HEK293 (cell line): Measurements from ENCODE around the gene SLC47A2.

Experiments used
- CTCF ChIA-PET: fragments of 350-600 bp; formaldehyde crosslinking; extraction: SDS; loops from one replicate; lab custom pipeline; 2021; ENCODE audit warnings: antibody characterized with exemption; lab: Yijun Ruan, JAX
- POLR2A ChIA-PET: fragments of 300-600 bp; formaldehyde crosslinking; extraction: SDS; loops from one replicate; lab custom pipeline; 2020; ENCODE audit warnings: antibody characterized with exemption, inconsistent platforms; lab: Yijun Ruan, JAX
- H3K27ac ChIP-seq: fragments of 200-500 bp; sonication (Bioruptor generic); 2 replicates; pipeline ENCODE4 v1.5.1; 2014; ENCODE audit warnings: low read depth, low read length, control low read depth, inconsistent platforms; ENCODE audit errors: extremely low read depth
- H3K36me3 ChIP-seq, 2 experiments: fragments of 200-500 bp in 1 of 2; sonication (Bioruptor generic) in 1 of 2; 1 replicate in 1 of 2; 2 replicates in 1 of 2; pipeline ENCODE4 v1.5.1; 2014 to 2017; ENCODE audit warnings: inconsistent platforms in 2 of 2, low read length in 2 of 2; ENCODE audit not compliant: control insufficient read depth in 2 of 2, insufficient read depth in 1 of 2
- H3K4me1 ChIP-seq: fragments of 200-500 bp; sonication (Bioruptor generic); 2 replicates; pipeline ENCODE4 v1.5.1; 2014; ENCODE audit warnings: mild to moderate bottlenecking, low read length, inconsistent platforms; ENCODE audit not compliant: control insufficient read depth, insufficient read depth
- H3K4me3 ChIP-seq: 2 replicates; pipeline ENCODE4 v1.5.1; 2011; ENCODE audit warnings: low read depth, mild to moderate bottlenecking, control low read depth, low read length, moderate library complexity
- H3K9me3 ChIP-seq: fragments of 200-500 bp; sonication (Bioruptor generic); 2 replicates; pipeline ENCODE4 v1.5.1; 2014; ENCODE audit warnings: low read depth, low read length, inconsistent platforms; ENCODE audit not compliant: control insufficient read depth, insufficient read depth
- EGR2 ChIP-seq: fragments of 450-650 bp; formaldehyde crosslinking; IDR thresholded peaks from 2 replicates; pipeline ENCODE4 v1.5.1; 2016; ENCODE audit warnings: low read depth, missing biosample characterization, missing genetic modification characterization
- GLI2 ChIP-seq: fragments of 450-650 bp; formaldehyde crosslinking; IDR thresholded peaks from 2 replicates; pipeline ENCODE4; 2017; ENCODE audit warnings: missing biosample characterization, missing genetic modification characterization, low read depth, borderline replicate concordance
- GLIS2 ChIP-seq: fragments of 450-650 bp; formaldehyde crosslinking; IDR thresholded peaks from 2 replicates; pipeline ENCODE4 v1.5.1; 2016; ENCODE audit warnings: missing biosample characterization, missing genetic modification characterization
- KLF16 ChIP-seq: fragments of 450-650 bp; formaldehyde crosslinking; IDR thresholded peaks from 2 replicates; pipeline ENCODE4 v1.5.1; 2017; ENCODE audit warnings: missing biosample characterization, missing genetic modification characterization
- SP2 ChIP-seq: fragments of 450-650 bp; formaldehyde crosslinking; IDR thresholded peaks from 2 replicates; pipeline ENCODE4 v1.5.1; 2016; ENCODE audit warnings: missing biosample characterization, missing genetic modification characterization
- SP3 ChIP-seq: fragments of 450-650 bp; formaldehyde crosslinking; IDR thresholded peaks from 2 replicates; pipeline ENCODE4 v1.5.1; 2016; ENCODE audit warnings: missing biosample characterization, missing genetic modification characterization
- ZBTB8A ChIP-seq: fragments of 450-650 bp; formaldehyde crosslinking; IDR thresholded peaks from 2 replicates; pipeline ENCODE4 v1.5.1; 2016; ENCODE audit warnings: missing biosample characterization, missing genetic modification characterization
- ZFHX2 ChIP-seq: fragments of 450-650 bp; formaldehyde crosslinking; conservative IDR thresholded peaks from 2 replicates; pipeline ENCODE4 v1.5.1; 2016; ENCODE audit warnings: missing biosample characterization, missing genetic modification characterization
- ZIC2 ChIP-seq: fragments of 450-650 bp; formaldehyde crosslinking; IDR thresholded peaks from 2 replicates; pipeline ENCODE4 v1.5.1; 2016; ENCODE audit warnings: missing biosample characterization, missing genetic modification characterization
- ZNF341 ChIP-seq: fragments of 450-650 bp; formaldehyde crosslinking; IDR thresholded peaks from 2 replicates; pipeline ENCODE4; 2016; ENCODE audit warnings: low read depth, missing biosample characterization, missing genetic modification characterization
- ZNF354C ChIP-seq: fragments of 450-650 bp; formaldehyde crosslinking; IDR thresholded peaks from 2 replicates; pipeline ENCODE4 v1.5.1; 2016; ENCODE audit warnings: missing biosample characterization, missing genetic modification characterization, low read depth, borderline replicate concordance
- ZNF394 ChIP-seq: fragments of 450-650 bp; formaldehyde crosslinking; IDR thresholded peaks from 2 replicates; pipeline ENCODE4 v1.5.1; 2016; ENCODE audit warnings: missing biosample characterization, missing genetic modification characterization, mild to moderate bottlenecking, moderate library complexity, borderline replicate concordance
- ZNF558 ChIP-seq: fragments of 450-650 bp; formaldehyde crosslinking; IDR thresholded peaks from 2 replicates; pipeline ENCODE4 v1.5.1; 2016; ENCODE audit warnings: missing biosample characterization, missing genetic modification characterization
- ZNF600 ChIP-seq: fragments of 450-650 bp; formaldehyde crosslinking; IDR thresholded peaks from 2 replicates; pipeline ENCODE4 v1.5.1; 2016; ENCODE audit warnings: missing biosample characterization, missing genetic modification characterization
- ZNF76 ChIP-seq: fragments of 450-650 bp; formaldehyde crosslinking; IDR thresholded peaks from 2 replicates; pipeline ENCODE4; 2016; ENCODE audit warnings: low read depth, missing biosample characterization, missing genetic modification characterization, borderline replicate concordance
- TF ChIP-seq, protein P1 (sequence below): fragments of 450-650 bp; formaldehyde crosslinking; IDR thresholded peaks from 2 replicates; pipeline ENCODE4 v1.5.1; 2016; ENCODE audit warnings: missing biosample characterization, missing genetic modification characterization
- TF ChIP-seq, protein P2 (sequence below): fragments of 450-650 bp; formaldehyde crosslinking; IDR thresholded peaks from 2 replicates; pipeline ENCODE4 v1.5.1; 2016; ENCODE audit warnings: missing biosample characterization, missing genetic modification characterization
- TF ChIP-seq, protein P3 (sequence below): fragments of 450-650 bp; formaldehyde crosslinking; IDR thresholded peaks from 2 replicates; pipeline ENCODE4 v1.5.1; 2017; ENCODE audit warnings: missing biosample characterization, missing genetic modification characterization
- TF ChIP-seq, protein P4 (sequence below): fragments of 450-650 bp; formaldehyde crosslinking; optimal IDR thresholded peaks from 2 replicates; pipeline ENCODE3; 2016; ENCODE audit warnings: missing biosample characterization, mild to moderate bottlenecking, missing genetic modification characterization
- TF ChIP-seq, protein P5 (sequence below): fragments of 450-650 bp; formaldehyde crosslinking; conservative IDR thresholded peaks from 2 replicates; pipeline ENCODE4 v1.5.1; 2016; ENCODE audit warnings: low read depth, missing biosample characterization, missing genetic modification characterization
- TF ChIP-seq, protein P6 (sequence below): fragments of 450-650 bp; formaldehyde crosslinking; IDR thresholded peaks from 2 replicates; pipeline ENCODE4 v1.5.1; 2016; ENCODE audit warnings: missing biosample characterization, missing genetic modification characterization

SLC47A2 gene

DNA sequence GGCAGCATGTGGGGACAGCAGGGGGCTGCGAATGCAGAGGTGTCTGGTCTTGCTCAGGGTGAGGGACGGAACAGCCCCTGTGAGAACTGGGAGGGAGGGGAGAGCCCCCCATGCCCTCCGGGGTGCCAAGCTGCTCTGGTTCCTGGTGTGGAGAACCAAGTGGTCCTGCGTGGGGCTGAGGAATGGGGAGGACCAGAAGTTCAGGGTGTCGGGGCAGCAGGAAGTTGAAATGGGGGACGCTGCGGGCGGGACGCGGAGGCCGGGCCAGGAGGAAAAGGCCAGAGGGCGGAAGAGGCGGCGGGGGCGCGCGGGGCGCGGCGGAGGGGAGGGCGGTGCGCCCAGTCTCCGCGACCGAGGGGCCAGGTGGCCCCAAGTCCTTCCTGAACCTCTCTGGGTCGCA is 28.1 kb upstream of the SLC47A2 start:
- H3K4me1 ChIP-seq, result peaks cover 3% of the 10 kb centered on the region; the same call in 1 of the 2 replicates
- H3K27ac ChIP-seq, result peak overlapping the region; percentile 49; the same call in 1 of the 2 replicates
- peak overlapping the region; percentile 35 for H3K4me3 ChIP-seq
- no peaks in the 10 kb centered on the region for H3K36me3 ChIP-seq
- CTCF ChIA-PET, result interaction anchor here (0.6 to 7.3 kb wide), 28 partner anchors 9 to 423 kb away, joined by 3 to 80 read pairs (median 4); partner anchors contain the start of gene ALDH3A2
- TF ChIP-seq ZBTB8A (peak; percentile 65), KLF16 (tag by site-specific recombination) (peak; percentile 36; the same call in 1 of the 2 replicates), ZNF354C (tag by site-specific recombination) (no peak), ZNF341 (peak; percentile 72), ZNF558 (no peak), EGR2 (tag by site-specific recombination) (peak; percentile 54; the same call in 1 of the 2 replicates), SP2 (0 out of 2 replicates have a peak, but pooled peaks have one; percentile 9), SP3 (0 out of 2 replicates have a peak, but pooled peaks have one; percentile 30), GLI2 (tag by site-specific recombination) (no peak), ZIC2 (tag by site-specific recombination) (0 out of 2 replicates have a peak, but pooled peaks have one; percentile 23), ZNF394 (no peak), ZNF600 (tag by site-specific recombination) (peak; percentile 16; the same call in 1 of the 2 replicates), GLIS2 (peak; percentile 39; the same call in 1 of the 2 replicates), ZFHX2 (peak; percentile 73), ZNF76 (tag by site-specific recombination) (no peak)
- TF ChIP-seq, protein P1, sequence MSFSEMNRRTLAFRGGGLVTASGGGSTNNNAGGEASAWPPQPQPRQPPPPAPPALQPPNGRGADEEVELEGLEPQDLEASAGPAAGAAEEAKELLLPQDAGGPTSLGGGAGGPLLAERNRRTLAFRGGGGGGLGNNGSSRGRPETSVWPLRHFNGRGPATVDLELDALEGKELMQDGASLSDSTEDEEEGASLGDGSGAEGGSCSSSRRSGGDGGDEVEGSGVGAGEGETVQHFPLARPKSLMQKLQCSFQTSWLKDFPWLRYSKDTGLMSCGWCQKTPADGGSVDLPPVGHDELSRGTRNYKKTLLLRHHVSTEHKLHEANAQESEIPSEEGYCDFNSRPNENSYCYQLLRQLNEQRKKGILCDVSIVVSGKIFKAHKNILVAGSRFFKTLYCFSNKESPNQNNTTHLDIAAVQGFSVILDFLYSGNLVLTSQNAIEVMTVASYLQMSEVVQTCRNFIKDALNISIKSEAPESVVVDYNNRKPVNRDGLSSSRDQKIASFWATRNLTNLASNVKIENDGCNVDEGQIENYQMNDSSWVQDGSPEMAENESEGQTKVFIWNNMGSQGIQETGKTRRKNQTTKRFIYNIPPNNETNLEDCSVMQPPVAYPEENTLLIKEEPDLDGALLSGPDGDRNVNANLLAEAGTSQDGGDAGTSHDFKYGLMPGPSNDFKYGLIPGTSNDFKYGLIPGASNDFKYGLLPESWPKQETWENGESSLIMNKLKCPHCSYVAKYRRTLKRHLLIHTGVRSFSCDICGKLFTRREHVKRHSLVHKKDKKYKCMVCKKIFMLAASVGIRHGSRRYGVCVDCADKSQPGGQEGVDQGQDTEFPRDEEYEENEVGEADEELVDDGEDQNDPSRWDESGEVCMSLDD (tag by site-specific recombination), result peak; percentile 39; the same call in 1 of the 2 replicates
- TF ChIP-seq, protein P2, sequence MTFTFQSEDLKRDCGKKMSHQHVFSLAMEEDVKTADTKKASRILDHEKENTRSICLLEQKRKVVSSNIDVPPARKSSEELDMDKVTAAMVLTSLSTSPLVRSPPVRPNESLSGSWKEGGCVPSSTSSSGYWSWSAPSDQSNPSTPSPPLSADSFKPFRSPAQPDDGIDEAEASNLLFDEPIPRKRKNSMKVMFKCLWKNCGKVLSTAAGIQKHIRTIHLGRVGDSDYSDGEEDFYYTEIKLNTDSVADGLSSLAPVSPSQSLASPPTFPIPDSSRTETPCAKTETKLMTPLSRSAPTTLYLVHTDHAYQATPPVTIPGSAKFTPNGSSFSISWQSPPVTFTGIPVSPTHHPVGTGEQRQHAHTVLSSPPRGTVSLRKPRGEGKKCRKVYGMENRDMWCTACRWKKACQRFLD (tag by site-specific recombination), result no peak
- TF ChIP-seq, protein P3, sequence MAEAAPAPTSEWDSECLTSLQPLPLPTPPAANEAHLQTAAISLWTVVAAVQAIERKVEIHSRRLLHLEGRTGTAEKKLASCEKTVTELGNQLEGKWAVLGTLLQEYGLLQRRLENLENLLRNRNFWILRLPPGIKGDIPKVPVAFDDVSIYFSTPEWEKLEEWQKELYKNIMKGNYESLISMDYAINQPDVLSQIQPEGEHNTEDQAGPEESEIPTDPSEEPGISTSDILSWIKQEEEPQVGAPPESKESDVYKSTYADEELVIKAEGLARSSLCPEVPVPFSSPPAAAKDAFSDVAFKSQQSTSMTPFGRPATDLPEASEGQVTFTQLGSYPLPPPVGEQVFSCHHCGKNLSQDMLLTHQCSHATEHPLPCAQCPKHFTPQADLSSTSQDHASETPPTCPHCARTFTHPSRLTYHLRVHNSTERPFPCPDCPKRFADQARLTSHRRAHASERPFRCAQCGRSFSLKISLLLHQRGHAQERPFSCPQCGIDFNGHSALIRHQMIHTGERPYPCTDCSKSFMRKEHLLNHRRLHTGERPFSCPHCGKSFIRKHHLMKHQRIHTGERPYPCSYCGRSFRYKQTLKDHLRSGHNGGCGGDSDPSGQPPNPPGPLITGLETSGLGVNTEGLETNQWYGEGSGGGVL (tag by site-specific recombination), result 0 out of 2 replicates have a peak, but pooled peaks have one; percentile 18
- TF ChIP-seq, protein P4, sequence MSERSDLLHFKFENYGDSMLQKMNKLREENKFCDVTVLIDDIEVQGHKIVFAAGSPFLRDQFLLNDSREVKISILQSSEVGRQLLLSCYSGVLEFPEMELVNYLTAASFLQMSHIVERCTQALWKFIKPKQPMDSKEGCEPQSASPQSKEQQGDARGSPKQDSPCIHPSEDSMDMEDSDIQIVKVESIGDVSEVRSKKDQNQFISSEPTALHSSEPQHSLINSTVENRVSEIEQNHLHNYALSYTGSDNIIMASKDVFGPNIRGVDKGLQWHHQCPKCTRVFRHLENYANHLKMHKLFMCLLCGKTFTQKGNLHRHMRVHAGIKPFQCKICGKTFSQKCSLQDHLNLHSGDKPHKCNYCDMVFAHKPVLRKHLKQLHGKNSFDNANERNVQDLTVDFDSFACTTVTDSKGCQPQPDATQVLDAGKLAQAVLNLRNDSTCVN (tag by site-specific recombination), result peak; percentile 64
- TF ChIP-seq, protein P5, sequence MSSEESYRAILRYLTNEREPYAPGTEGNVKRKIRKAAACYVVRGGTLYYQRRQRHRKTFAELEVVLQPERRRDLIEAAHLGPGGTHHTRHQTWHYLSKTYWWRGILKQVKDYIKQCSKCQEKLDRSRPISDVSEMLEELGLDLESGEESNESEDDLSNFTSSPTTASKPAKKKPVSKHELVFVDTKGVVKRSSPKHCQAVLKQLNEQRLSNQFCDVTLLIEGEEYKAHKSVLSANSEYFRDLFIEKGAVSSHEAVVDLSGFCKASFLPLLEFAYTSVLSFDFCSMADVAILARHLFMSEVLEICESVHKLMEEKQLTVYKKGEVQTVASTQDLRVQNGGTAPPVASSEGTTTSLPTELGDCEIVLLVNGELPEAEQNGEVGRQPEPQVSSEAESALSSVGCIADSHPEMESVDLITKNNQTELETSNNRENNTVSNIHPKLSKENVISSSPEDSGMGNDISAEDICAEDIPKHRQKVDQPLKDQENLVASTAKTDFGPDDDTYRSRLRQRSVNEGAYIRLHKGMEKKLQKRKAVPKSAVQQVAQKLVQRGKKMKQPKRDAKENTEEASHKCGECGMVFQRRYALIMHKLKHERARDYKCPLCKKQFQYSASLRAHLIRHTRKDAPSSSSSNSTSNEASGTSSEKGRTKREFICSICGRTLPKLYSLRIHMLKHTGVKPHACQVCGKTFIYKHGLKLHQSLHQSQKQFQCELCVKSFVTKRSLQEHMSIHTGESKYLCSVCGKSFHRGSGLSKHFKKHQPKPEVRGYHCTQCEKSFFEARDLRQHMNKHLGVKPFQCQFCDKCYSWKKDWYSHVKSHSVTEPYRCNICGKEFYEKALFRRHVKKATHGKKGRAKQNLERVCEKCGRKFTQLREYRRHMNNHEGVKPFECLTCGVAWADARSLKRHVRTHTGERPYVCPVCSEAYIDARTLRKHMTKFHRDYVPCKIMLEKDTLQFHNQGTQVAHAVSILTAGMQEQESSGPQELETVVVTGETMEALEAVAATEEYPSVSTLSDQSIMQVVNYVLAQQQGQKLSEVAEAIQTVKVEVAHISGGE (tag by site-specific recombination), result peak; percentile 91
- TF ChIP-seq, protein P6, sequence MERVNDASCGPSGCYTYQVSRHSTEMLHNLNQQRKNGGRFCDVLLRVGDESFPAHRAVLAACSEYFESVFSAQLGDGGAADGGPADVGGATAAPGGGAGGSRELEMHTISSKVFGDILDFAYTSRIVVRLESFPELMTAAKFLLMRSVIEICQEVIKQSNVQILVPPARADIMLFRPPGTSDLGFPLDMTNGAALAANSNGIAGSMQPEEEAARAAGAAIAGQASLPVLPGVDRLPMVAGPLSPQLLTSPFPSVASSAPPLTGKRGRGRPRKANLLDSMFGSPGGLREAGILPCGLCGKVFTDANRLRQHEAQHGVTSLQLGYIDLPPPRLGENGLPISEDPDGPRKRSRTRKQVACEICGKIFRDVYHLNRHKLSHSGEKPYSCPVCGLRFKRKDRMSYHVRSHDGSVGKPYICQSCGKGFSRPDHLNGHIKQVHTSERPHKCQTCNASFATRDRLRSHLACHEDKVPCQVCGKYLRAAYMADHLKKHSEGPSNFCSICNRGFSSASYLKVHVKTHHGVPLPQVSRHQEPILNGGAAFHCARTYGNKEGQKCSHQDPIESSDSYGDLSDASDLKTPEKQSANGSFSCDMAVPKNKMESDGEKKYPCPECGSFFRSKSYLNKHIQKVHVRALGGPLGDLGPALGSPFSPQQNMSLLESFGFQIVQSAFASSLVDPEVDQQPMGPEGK, result peak; percentile 62
- TF ChIP-seq, all 188 proteins: peak for 15
- POLR2A ChIA-PET, result interaction anchor here (0.6 to 2.3 kb wide), 10 partner anchors 10 to 367 kb away, joined by 3 to 22 read pairs (median 5); partner anchors contain the start of genes ALDH3A2 and SLC47A1
- H3K9me3 ChIP-seq, result no peaks in the 10 kb centered on the region
